ENCODE results near the gene ATP6AP1.
"Not testable (repeated sequence)": the region's sequence is repeated elsewhere in the genome, so short reads cannot be mapped to it uniquely, and the experiment has no call there.

DNA sequence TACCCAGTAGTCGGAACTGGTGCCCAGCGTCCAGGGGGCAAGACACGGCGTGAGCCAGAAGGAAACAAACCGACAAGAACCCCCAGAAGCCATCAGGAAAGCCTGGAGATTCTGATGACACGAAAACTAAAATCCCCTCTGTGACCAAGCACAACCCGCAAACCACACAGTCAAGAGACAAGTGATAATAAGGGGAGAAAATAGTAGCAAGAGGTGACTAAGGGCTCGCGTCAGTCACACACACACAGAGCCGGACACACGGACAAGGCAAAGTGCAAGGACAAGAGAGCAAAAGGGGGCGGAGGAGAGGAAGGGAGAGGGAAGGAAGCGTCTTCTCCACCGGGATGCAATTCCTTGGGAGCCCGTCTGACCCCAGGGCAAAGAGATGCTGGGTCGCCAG lies 39.8 kb upstream of the ATP6AP1 start:
- TF ChIP-seq CTCF (IDR thresholded peaks at IDR 0.05); POLR2AphosphoS5 (IDR thresholded peaks at IDR 0.05; ENCODE audit: low read depth, low read length); SIN3A (IDR thresholded peaks at IDR 0.05; ENCODE audit: borderline replicate concordance, insufficient read depth, low read depth, low read length); TCF7L2 (IDR thresholded peaks at IDR 0.05; ENCODE audit: low read depth, low read length): not testable (repeated sequence)
- TF ChIP-seq, protein P1, sequence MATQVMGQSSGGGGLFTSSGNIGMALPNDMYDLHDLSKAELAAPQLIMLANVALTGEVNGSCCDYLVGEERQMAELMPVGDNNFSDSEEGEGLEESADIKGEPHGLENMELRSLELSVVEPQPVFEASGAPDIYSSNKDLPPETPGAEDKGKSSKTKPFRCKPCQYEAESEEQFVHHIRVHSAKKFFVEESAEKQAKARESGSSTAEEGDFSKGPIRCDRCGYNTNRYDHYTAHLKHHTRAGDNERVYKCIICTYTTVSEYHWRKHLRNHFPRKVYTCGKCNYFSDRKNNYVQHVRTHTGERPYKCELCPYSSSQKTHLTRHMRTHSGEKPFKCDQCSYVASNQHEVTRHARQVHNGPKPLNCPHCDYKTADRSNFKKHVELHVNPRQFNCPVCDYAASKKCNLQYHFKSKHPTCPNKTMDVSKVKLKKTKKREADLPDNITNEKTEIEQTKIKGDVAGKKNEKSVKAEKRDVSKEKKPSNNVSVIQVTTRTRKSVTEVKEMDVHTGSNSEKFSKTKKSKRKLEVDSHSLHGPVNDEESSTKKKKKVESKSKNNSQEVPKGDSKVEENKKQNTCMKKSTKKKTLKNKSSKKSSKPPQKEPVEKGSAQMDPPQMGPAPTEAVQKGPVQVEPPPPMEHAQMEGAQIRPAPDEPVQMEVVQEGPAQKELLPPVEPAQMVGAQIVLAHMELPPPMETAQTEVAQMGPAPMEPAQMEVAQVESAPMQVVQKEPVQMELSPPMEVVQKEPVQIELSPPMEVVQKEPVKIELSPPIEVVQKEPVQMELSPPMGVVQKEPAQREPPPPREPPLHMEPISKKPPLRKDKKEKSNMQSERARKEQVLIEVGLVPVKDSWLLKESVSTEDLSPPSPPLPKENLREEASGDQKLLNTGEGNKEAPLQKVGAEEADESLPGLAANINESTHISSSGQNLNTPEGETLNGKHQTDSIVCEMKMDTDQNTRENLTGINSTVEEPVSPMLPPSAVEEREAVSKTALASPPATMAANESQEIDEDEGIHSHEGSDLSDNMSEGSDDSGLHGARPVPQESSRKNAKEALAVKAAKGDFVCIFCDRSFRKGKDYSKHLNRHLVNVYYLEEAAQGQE (IDR thresholded peaks at IDR 0.05; ENCODE audit: insufficient read depth in 1 of 2, low read depth in 2 of 2, low read length in 1 of 2): not testable (repeated sequence)
